Fibroblast of lung (primary cell): Measurements from ENCODE around the gene EHMT1. TPM values are rescaled to one million over a fixed set of nuclear protein-coding genes. Genes with fewer than 3 reads are reported as not detected.

Experiments used
- DNase-seq, 2 donors: peaks; one replicate each; pipeline versions ENCODE4 v3.0.0 to v3.0.0-alpha.2; 2010; ENCODE audit warnings: low read depth in 2 of 2
- H2AFZ ChIP-seq: 2 replicates; pipeline ENCODE4 v1.5.1; 2012; ENCODE audit warnings: low read length, control low read depth, inconsistent platforms
- H3K27ac ChIP-seq: 2 replicates; pipeline ENCODE4 v1.5.1; 2011; ENCODE audit warnings: low read length, control low read depth; ENCODE audit not compliant: insufficient read depth
- H3K27me3 ChIP-seq: 2 replicates; pipeline ENCODE4 v1.5.1; 2011; ENCODE audit warnings: mild to moderate bottlenecking, low read length; ENCODE audit not compliant: control insufficient read depth, insufficient read depth
- H3K36me3 ChIP-seq: 2 replicates; pipeline ENCODE4 v1.5.1; 2011; ENCODE audit warnings: low read length; ENCODE audit not compliant: control insufficient read depth, insufficient read depth
- H3K4me1 ChIP-seq: 2 replicates; pipeline ENCODE4 v1.5.1; 2011; ENCODE audit warnings: low read length; ENCODE audit not compliant: control insufficient read depth, insufficient read depth; ENCODE audit errors: extremely low read depth
- H3K4me2 ChIP-seq: 2 replicates; pipeline ENCODE4 v1.5.1; 2011; ENCODE audit warnings: low read length, control low read depth; ENCODE audit not compliant: insufficient read depth; ENCODE audit errors: extremely low read depth
- H3K4me3 ChIP-seq, 4 experiments: fragments of 200-600 bp in 1 of 4; sonication (generic) in 1 of 4; replicated peaks in 1 of 4; 2 replicates each; pipeline ENCODE4 v1.5.1; 2011 to 2016; ENCODE audit warnings: low read length in 4 of 4, low read depth in 3 of 4, mild to moderate bottlenecking in 3 of 4, control low read depth in 2 of 4, inconsistent platforms in 1 of 4, mixed read lengths in 1 of 4; ENCODE audit not compliant: insufficient read depth in 1 of 4; ENCODE audit errors: control extremely low read depth in 1 of 4
- H3K79me2 ChIP-seq: 2 replicates; pipeline ENCODE4 v1.5.1; 2012; ENCODE audit warnings: mild to moderate bottlenecking, low read length, inconsistent platforms; ENCODE audit not compliant: control insufficient read depth, insufficient read depth
- H3K9ac ChIP-seq: 2 replicates; pipeline ENCODE4 v1.5.1; 2011; ENCODE audit warnings: mild to moderate bottlenecking, low read length, control low read depth; ENCODE audit not compliant: insufficient read depth
- H3K9me3 ChIP-seq: 2 replicates; pipeline ENCODE4 v1.5.1; 2012; ENCODE audit warnings: low read depth, low read length; ENCODE audit not compliant: control insufficient read depth, insufficient read depth
- H4K20me1 ChIP-seq: 2 replicates; pipeline ENCODE4 v1.5.1; 2011; ENCODE audit warnings: low read length; ENCODE audit not compliant: control insufficient read depth, insufficient read depth; ENCODE audit errors: extremely low read depth
- EZH2 ChIP-seq: IDR thresholded peaks from 2 replicates; pipeline ENCODE4 v1.5.1; 2012; ENCODE audit warnings: low read length, control low read depth, mild to moderate bottlenecking; ENCODE audit errors: missing control alignments
- polyA plus RNA-seq, 2 donors: library from polyadenylated mRNA; depleted of rRNA in 1 of 2; stranded (reverse) in 1 of 2; unstranded in 1 of 2; fragments of >200 nt; gene quantifications; 2 replicates each; pipeline ENCODE4 v1.2.1, GENCODE V29; 2011 to 2012; ENCODE audit warnings: missing spikeins in 1 of 2
- total RNA-seq: library from RNA; depleted of rRNA; stranded (reverse); fragments of >200 nt; gene quantifications from 2 replicates; pipeline ENCODE4 v1.2.1, GENCODE V29; 2014
- TF ChIP-seq, protein P1 (sequence below), 2 donors: IDR thresholded peaks in 1 of 2; conservative IDR thresholded peaks in 1 of 2; 1 replicate in 1 of 2; 2 replicates in 1 of 2; pipeline ENCODE4 v1.5.1; 2011 to 2012; ENCODE audit warnings: low read length in 2 of 2, control low read depth in 1 of 2, inconsistent platforms in 1 of 2, low read depth in 1 of 2, mild to moderate bottlenecking in 1 of 2

Gene EHMT1
- total and polyA plus RNA-seq, 2 donors (not counting 1 experiment from before 2014, with no cell fraction given), result 22.4 to 48.6 TPM

GRCh38 chr9:137705906-137706305 is 87.1 kb downstream of the EHMT1 start:
- H3K4me3 ChIP-seq, result no peak overlapping the region
- no peak overlapping the region for H3K4me2 ChIP-seq
- H3K36me3 ChIP-seq, result no peaks in the 10 kb centered on the region
- H2AFZ ChIP-seq, result no peak overlapping the region
- H3K79me2 ChIP-seq, result peaks cover 47% of the 10 kb centered on the region
- H3K27ac ChIP-seq, result no peak overlapping the region
- no peaks in the 10 kb centered on the region for H3K9me3 ChIP-seq
- H4K20me1 ChIP-seq, result no peaks in the 10 kb centered on the region
- H3K9ac ChIP-seq, result no peak overlapping the region
- TF ChIP-seq EZH2, result no peak
- TF ChIP-seq, protein P1, sequence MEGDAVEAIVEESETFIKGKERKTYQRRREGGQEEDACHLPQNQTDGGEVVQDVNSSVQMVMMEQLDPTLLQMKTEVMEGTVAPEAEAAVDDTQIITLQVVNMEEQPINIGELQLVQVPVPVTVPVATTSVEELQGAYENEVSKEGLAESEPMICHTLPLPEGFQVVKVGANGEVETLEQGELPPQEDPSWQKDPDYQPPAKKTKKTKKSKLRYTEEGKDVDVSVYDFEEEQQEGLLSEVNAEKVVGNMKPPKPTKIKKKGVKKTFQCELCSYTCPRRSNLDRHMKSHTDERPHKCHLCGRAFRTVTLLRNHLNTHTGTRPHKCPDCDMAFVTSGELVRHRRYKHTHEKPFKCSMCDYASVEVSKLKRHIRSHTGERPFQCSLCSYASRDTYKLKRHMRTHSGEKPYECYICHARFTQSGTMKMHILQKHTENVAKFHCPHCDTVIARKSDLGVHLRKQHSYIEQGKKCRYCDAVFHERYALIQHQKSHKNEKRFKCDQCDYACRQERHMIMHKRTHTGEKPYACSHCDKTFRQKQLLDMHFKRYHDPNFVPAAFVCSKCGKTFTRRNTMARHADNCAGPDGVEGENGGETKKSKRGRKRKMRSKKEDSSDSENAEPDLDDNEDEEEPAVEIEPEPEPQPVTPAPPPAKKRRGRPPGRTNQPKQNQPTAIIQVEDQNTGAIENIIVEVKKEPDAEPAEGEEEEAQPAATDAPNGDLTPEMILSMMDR (conservative IDR thresholded peaks at IDR 0.05 in 1 of 2, IDR thresholded peaks at IDR 0.05 in 1 of 2; ENCODE audit: low read depth in 1 of 2, low read length in 2 of 2), result no peak
- no peaks in the 10 kb centered on the region for H3K27me3 ChIP-seq
- DNase-seq, result no peak
- H3K4me1 ChIP-seq, result no peaks in the 10 kb centered on the region

DNA sequence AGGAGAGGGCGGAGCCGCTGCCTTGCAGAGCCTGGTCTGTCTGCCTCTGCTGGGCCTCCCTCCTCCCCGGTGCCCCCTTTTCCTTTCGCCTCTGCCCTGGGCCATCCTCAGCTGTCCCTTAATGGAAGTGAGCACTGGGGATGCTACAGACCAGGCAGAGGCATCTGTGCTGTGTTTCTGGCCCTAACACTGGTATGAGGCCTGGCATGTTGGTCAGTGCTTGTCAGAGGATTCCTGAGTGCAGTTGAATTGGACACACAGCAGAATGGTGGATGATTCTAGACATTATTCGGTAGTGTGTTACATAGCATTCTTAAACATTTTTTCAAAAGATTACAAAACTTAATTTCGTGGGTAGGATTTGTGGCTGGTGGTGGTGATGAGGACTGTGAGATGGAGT is 88.6 kb downstream of the EHMT1 start:
- H3K4me1 ChIP-seq, result no peaks in the 10 kb centered on the region
- H3K79me2 ChIP-seq, result peaks cover 46% of the 10 kb centered on the region
- H4K20me1 ChIP-seq, result no peaks in the 10 kb centered on the region
- no peak overlapping the region for H2AFZ ChIP-seq
- TF ChIP-seq, protein P1 (conservative IDR thresholded peaks at IDR 0.05 in 1 of 2, IDR thresholded peaks at IDR 0.05 in 1 of 2; ENCODE audit: low read depth in 1 of 2, low read length in 2 of 2), result no peak
- TF ChIP-seq EZH2, result no peak
- no peak overlapping the region for H3K4me3 ChIP-seq
- H3K4me2 ChIP-seq, result no peak overlapping the region
- no peak overlapping the region for H3K9ac ChIP-seq
- H3K27ac ChIP-seq, result no peak overlapping the region
- no peaks in the 10 kb centered on the region for H3K9me3 ChIP-seq
- no peaks in the 10 kb centered on the region for H3K27me3 ChIP-seq
- no peak for DNase-seq
- no peaks in the 10 kb centered on the region for H3K36me3 ChIP-seq

DNA sequence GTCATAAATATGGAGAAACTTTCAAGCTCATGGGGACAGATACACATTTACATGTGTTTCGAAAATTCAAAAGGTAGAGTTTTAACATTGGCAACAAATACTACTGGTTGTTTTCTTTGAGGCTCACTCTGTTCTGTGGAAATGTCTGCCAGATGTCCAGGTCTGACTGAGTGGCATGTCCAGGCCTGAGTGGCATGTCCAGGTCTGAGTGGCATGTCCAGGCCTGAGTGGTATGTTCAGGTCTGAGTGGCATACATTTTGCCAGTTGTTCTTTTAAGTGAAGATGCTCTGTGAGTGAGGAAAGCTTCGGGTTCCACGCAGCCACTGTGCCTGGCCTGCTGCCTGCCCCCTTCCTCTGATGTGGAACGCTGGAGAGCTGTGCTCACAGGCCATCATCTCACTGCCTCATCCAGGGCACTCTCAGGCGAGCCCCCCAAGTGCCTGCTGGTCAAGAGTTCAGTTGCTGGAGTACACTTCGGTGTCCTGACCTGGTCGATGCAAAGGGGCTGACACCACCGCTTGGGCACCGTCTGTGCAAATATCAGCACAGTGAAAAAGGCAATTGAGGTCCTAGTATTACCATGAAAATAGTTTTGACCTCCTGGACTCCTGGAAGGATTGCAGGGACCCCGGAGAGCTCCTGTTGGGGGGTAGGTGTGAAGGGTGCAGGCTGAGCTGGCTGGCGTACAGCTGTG is 89.9 kb downstream of the EHMT1 start:
- Histone ChIP-seq H2AFZ (no peak overlapping the region), H3K36me3 (no peaks in the 10 kb centered on the region), H3K4me3 (no peak overlapping the region), H3K27ac (no peak overlapping the region), H3K27me3 (no peaks in the 10 kb centered on the region), H3K9me3 (no peaks in the 10 kb centered on the region), H4K20me1 (no peaks in the 10 kb centered on the region), H3K9ac (no peak overlapping the region), H3K4me1 (no peaks in the 10 kb centered on the region), H3K4me2 (no peak overlapping the region), H3K79me2 (peaks cover 42% of the 10 kb centered on the region)
- DNase-seq, result no peak
- TF ChIP-seq, protein P1 (conservative IDR thresholded peaks at IDR 0.05 in 1 of 2, IDR thresholded peaks at IDR 0.05 in 1 of 2; ENCODE audit: low read depth in 1 of 2, low read length in 2 of 2), result no peak
- TF ChIP-seq EZH2, result no peak
